Activated CD8-positive, alpha-beta T cell treated with anti-CD3 and anti-CD28 coated beads for 36 hours (primary cell): Measurements from ENCODE around the gene LRRC47. TPM values are rescaled to one million over a fixed set of nuclear protein-coding genes. Genes with fewer than 3 reads are reported as not detected.

Experiments used
- ATAC-seq: fragments of 200-7000 bp; cut with Tn5 transposase; one replicate; pipeline ENCODE4 v1.10.0; 2021; ENCODE audit warnings: mild to moderate bottlenecking, moderate library complexity
- CTCF ChIA-PET: fragments of 350-600 bp; sonication (Branson Sonifier 250); formaldehyde crosslinking; loops from one replicate; lab custom pipeline; 2021; ENCODE audit warnings: antibody characterized with exemption; lab: Charles Lee
- POLR2A ChIA-PET: fragments of 350-600 bp; sonication (Branson Sonifier 250); formaldehyde crosslinking; loops from one replicate; lab custom pipeline; 2021; ENCODE audit warnings: antibody characterized with exemption; lab: Charles Lee
- DNase-seq: peaks from one replicate; pipeline ENCODE4 v3.0.0-alpha.2; 2020
- H3K27ac Mint-ChIP-seq: one replicate; pipeline ENCODE4 v1.8.0; 2021; ENCODE audit warnings: mild to moderate bottlenecking, mixed read lengths
- H3K27me3 Mint-ChIP-seq: one replicate; pipeline ENCODE4 v1.8.0; 2021; ENCODE audit warnings: mixed read lengths
- H3K36me3 Mint-ChIP-seq: one replicate; pipeline ENCODE4 v1.8.0; 2021; ENCODE audit warnings: low read depth, mixed read lengths
- H3K4me1 Mint-ChIP-seq: one replicate; pipeline ENCODE4 v1.8.0; 2021; ENCODE audit warnings: low read depth, mixed read lengths
- H3K4me3 Mint-ChIP-seq: one replicate; pipeline ENCODE4 v1.8.0; 2021; ENCODE audit warnings: mild to moderate bottlenecking, moderate library complexity, mixed read lengths
- H3K9me3 Mint-ChIP-seq: one replicate; pipeline ENCODE4 v1.8.0; 2021; ENCODE audit warnings: mixed read lengths
- intact Hi-C: fragments of 100-400 bp; cut with micrococcal nuclease; formaldehyde crosslinking; loops from one replicate; pipeline ENCODE4 v1.10.0; 2022
- total RNA-seq, 2 experiments: library from RNA; stranded (reverse); gene quantifications; one replicate each; pipeline ENCODE4 v1.2.3, GENCODE V29; 2021
- TF ChIP-seq, protein P1 (sequence below): fragments of 200-600 bp; IDR thresholded peaks from one replicate; pipeline ENCODE4 v1.8.0; 2022; ENCODE audit warnings: antibody characterized with exemption, mild to moderate bottlenecking

LRRC47 gene
- total RNA-seq, 2 experiments from 2014 or later: 32.6 to 33.1 TPM

- Mint-ChIP-seq H3K27me3 (no peaks in the 10 kb centered on the region), H3K4me1 (peaks cover 11% of the 10 kb centered on the region), H3K9me3 (no peaks in the 10 kb centered on the region), H3K27ac (peak overlapping the region; percentile 87), H3K36me3 (no peaks in the 10 kb centered on the region), H3K4me3 (peak overlapping the region; percentile 77)
- ATAC-seq: peak; percentile 84
- TF ChIP-seq, protein P1, sequence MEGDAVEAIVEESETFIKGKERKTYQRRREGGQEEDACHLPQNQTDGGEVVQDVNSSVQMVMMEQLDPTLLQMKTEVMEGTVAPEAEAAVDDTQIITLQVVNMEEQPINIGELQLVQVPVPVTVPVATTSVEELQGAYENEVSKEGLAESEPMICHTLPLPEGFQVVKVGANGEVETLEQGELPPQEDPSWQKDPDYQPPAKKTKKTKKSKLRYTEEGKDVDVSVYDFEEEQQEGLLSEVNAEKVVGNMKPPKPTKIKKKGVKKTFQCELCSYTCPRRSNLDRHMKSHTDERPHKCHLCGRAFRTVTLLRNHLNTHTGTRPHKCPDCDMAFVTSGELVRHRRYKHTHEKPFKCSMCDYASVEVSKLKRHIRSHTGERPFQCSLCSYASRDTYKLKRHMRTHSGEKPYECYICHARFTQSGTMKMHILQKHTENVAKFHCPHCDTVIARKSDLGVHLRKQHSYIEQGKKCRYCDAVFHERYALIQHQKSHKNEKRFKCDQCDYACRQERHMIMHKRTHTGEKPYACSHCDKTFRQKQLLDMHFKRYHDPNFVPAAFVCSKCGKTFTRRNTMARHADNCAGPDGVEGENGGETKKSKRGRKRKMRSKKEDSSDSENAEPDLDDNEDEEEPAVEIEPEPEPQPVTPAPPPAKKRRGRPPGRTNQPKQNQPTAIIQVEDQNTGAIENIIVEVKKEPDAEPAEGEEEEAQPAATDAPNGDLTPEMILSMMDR: no peak
- peak; percentile 93 for DNase-seq
- ChIA-PET CTCF (no interaction called here), POLR2A (interaction anchor here (0.6 to 1.4 kb wide), 4 partner anchors 11 to 128 kb away, joined by 3 to 5 read pairs (median 4); partner anchors contain the start of gene C1orf174)
- intact Hi-C loops: no loop called here
Observed at GRCh38 chr1:3772027-3772714, 24.1 kb downstream of the LRRC47 start.

- ATAC-seq (peak; percentile 0), DNase-seq (no peak)
- Mint-ChIP-seq H3K27ac (peak overlapping the region; percentile 87), H3K4me1 (peaks cover 11% of the 10 kb centered on the region), H3K36me3 (no peaks in the 10 kb centered on the region), H3K9me3 (no peaks in the 10 kb centered on the region), H3K4me3 (peak overlapping the region; percentile 77), H3K27me3 (no peaks in the 10 kb centered on the region)
- intact Hi-C loops: no loop called here
- ChIA-PET CTCF (no interaction called here), POLR2A (interaction anchor here (0.6 to 1.4 kb wide), 4 partner anchors 10 to 128 kb away, joined by 3 to 5 read pairs (median 4); partner anchors contain the start of gene C1orf174)
- TF ChIP-seq, protein P1: no peak
Observed at GRCh38 chr1:3771108-3772026, 24.9 kb downstream of the LRRC47 start.

- Mint-ChIP-seq H3K9me3 (no peaks in the 10 kb centered on the region), H3K27me3 (peaks cover 7% of the 10 kb centered on the region), H3K36me3 (no peaks in the 10 kb centered on the region), H3K4me3 (peak overlapping the region; percentile 77), H3K4me1 (peaks cover 7% of the 10 kb centered on the region), H3K27ac (no peak overlapping the region)
- ChIA-PET POLR2A (no interaction called here), CTCF (no interaction called here)
- intact Hi-C loops: no loop called here
- DNase-seq (no peak), ATAC-seq (no peak)
- TF ChIP-seq, protein P1: no peak
Observed at GRCh38 chr1:3770047-3770765, 26.1 kb downstream of the LRRC47 start.

DNA sequence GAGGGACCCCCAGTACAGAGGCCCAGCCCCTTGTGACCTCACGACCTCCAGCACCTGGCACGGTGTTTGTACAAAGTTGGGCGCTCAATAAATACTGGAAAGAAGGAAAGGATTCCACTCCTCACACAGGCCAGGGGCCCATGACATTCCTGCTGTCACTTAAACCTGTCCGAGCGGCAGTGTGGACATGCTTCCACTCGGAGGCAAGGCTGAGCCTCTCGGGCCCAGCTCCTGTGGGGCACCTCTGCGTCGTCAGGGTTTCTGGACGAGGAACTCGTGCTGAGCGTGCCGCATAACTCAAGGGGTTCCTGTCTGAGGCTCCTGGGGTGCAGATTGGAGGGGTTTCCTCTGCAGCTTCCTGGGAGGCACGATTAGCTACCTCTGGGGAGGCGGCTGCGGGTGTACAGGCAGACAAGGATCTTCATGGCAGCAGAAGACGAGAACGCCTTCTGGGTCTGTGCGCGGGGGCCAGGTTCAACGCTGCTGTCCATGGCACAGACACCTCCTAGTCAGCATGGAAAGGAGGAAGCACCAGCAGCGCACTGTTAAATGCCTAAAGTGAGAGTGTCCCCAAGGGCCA lies 27.4 kb downstream of the LRRC47 start:
- no peak overlapping the region for H3K4me3 Mint-ChIP-seq
- H3K36me3 Mint-ChIP-seq: no peaks in the 10 kb centered on the region
- ATAC-seq (no peak), DNase-seq (no peak)
- TF ChIP-seq, protein P1: no peak
- no peaks in the 10 kb centered on the region for H3K9me3 Mint-ChIP-seq
- CTCF ChIA-PET: interaction anchor here (1.1 kb wide), 1 partner anchor 12 kb away, joined by 3 read pairs; no protein-coding TSS in a partner anchor
- peaks cover 9% of the 10 kb centered on the region for H3K27me3 Mint-ChIP-seq
- peaks cover 7% of the 10 kb centered on the region for H3K4me1 Mint-ChIP-seq
- POLR2A ChIA-PET: interaction anchor here (0.8 to 1.1 kb wide), 2 partner anchors 10 to 27 kb away, joined by 3 read pairs; partner anchors contain the start of gene LRRC47
- no peak overlapping the region for H3K27ac Mint-ChIP-seq
- intact Hi-C loops: no loop called here
